BJ (cell line): Measurements from ENCODE around the gene GFER. TPM values are rescaled to one million over a fixed set of nuclear protein-coding genes. Genes with fewer than 3 reads are reported as not detected.

Source experiments
- CTCF ChIA-PET: fragments of 350-600 bp; formaldehyde crosslinking; extraction: SDS; loops from one replicate; lab custom pipeline; 2021; ENCODE audit warnings: antibody characterized with exemption, inconsistent platforms; lab: Yijun Ruan, JAX
- POLR2A ChIA-PET: fragments of 300-600 bp; sonication (Branson Sonifier 250); formaldehyde crosslinking; extraction: SDS; loops from one replicate; lab custom pipeline; 2021; ENCODE audit warnings: antibody characterized with exemption; lab: Charles Lee
- DNase-seq: peaks from one replicate; pipeline ENCODE4 v3.0.0-alpha.2; 2011; ENCODE audit warnings: low read depth
- H3K27me3 ChIP-seq: 2 replicates; pipeline ENCODE4 v1.6.0; 2011; ENCODE audit warnings: low read length; ENCODE audit not compliant: control insufficient read depth, insufficient read depth
- H3K36me3 ChIP-seq: 2 replicates; pipeline ENCODE4 v1.5.1; 2011; ENCODE audit warnings: low read length; ENCODE audit not compliant: control insufficient read depth, insufficient read depth
- H3K4me3 ChIP-seq: 2 replicates; pipeline ENCODE4 v1.5.1; 2011; ENCODE audit warnings: low read depth, mild to moderate bottlenecking, control low read depth, low read length
- polyA plus RNA-seq: library from polyadenylated mRNA; depleted of rRNA; stranded (reverse); fragments of >200 nt; gene quantifications from 2 replicates; pipeline ENCODE4 v1.2.3, GENCODE V29; 2011
- TF ChIP-seq, protein P1 (sequence below): IDR thresholded peaks from 2 replicates; pipeline ENCODE4 v1.5.1; 2011; ENCODE audit warnings: low read depth, mild to moderate bottlenecking, control low read depth, inconsistent platforms, low read length, moderate library complexity; ENCODE audit not compliant: insufficient read depth

GFER gene
- polyA plus RNA-seq, 1 experiment = 19.8 TPM

DNA sequence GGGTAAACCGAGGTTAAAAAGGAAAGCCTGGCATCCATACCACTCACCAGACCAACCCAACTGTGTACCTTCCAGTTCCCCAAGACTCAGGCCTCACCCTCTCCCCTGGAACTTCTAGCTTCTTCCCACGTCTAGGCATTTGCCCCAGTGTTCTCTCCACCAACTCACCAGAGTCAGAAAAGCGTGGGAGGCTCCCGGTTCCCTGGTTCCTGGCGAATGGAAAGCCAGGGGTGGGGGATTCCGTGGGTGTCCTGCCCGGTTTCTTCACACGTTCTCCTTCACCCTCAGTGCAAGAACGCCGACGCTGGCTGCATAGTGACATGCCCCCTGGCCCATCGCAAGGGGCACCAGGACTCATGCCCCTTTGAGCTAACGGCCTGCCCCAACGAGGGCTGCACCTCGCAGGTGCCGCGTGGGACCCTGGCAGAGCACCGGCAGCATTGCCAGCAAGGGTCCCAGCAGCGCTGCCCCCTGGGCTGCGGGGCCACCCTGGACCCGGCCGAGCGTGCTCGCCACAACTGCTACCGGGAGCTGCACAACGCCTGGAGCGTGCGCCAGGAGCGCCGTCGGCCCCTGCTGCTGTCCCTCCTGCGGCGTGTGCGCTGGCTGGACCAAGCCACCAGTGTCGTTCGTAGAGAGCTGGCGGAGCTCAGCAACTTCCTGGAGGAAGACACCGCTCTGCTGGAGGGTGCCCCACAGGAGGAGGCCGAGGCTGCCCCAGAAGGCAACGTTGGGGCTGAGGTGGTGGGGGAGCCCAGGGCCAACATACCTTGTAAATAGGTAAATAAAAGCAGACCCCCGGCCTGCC, 15.6 kb upstream of the GFER start:
- CTCF ChIA-PET = no interaction called here
- no peak for DNase-seq

DNA sequence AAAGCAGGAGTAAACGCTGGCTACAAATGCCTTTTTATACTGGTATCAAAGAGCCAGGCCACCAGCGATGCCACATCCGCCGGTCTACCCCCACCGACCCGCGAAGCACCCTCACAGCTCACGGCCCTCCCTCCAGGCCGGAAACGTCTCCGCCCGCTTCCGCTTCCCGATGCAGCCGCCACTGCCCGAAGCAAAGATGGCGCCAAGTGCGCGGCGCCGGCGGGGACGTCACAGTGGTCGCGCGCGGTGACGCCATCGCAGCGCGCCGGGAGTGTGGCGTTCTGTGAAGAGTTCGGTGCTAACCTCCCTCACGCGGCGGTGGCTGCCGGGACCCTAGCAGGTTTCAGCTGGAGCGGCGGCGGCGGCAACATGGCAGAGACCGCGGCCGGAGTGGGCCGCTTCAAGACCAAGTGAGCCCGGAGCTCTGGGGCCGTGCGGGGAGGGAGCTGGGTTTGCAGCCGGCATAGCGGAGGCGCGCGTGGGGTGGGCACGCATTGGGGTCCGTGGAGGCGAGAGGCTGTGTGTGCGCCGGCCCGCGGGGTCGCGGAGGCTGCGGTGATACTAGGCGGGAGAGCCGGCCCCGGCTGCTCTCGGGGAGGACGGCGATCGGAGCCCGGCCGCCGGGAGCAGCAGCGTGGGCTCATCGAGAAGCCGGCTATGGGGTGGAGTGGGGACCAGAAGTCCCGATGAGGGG, 12.1 kb upstream of the GFER start, which contains the start of gene TBL3:
TSS of gene TBL3 (plus strand) at position 258 of the 694 bp plus-strand sequence. CDS start at position 370, 112 bp downstream.
- ChIA-PET POLR2A (interaction anchor here (1.0 kb wide), 1 partner anchor 184 kb away, joined by 7 read pairs; the partner anchor contains the start of gene TRAF7), CTCF (interaction anchor here (0.7 to 1.6 kb wide), 2 partner anchors 10 to 25 kb away, joined by 3 to 4 read pairs; no protein-coding TSS in a partner anchor)
- Histone ChIP-seq H3K27me3 (no peaks in the 10 kb centered on the region), H3K36me3 (peaks cover 20% of the 10 kb centered on the region), H3K4me3 (peak within 1 kb of the TSS; percentile 99)
- TF ChIP-seq, protein P1, sequence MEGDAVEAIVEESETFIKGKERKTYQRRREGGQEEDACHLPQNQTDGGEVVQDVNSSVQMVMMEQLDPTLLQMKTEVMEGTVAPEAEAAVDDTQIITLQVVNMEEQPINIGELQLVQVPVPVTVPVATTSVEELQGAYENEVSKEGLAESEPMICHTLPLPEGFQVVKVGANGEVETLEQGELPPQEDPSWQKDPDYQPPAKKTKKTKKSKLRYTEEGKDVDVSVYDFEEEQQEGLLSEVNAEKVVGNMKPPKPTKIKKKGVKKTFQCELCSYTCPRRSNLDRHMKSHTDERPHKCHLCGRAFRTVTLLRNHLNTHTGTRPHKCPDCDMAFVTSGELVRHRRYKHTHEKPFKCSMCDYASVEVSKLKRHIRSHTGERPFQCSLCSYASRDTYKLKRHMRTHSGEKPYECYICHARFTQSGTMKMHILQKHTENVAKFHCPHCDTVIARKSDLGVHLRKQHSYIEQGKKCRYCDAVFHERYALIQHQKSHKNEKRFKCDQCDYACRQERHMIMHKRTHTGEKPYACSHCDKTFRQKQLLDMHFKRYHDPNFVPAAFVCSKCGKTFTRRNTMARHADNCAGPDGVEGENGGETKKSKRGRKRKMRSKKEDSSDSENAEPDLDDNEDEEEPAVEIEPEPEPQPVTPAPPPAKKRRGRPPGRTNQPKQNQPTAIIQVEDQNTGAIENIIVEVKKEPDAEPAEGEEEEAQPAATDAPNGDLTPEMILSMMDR = no peak
- DNase-seq = peak; percentile 39

More for the DNA sequence above, 15.6 kb upstream of the GFER start:
- H3K4me3 ChIP-seq = no peak overlapping the region
- peaks cover 2% of the 10 kb centered on the region for H3K36me3 ChIP-seq
- no peaks in the 10 kb centered on the region for H3K27me3 ChIP-seq
- POLR2A ChIA-PET = no interaction called here
- TF ChIP-seq, protein P1 = no peak

DNA sequence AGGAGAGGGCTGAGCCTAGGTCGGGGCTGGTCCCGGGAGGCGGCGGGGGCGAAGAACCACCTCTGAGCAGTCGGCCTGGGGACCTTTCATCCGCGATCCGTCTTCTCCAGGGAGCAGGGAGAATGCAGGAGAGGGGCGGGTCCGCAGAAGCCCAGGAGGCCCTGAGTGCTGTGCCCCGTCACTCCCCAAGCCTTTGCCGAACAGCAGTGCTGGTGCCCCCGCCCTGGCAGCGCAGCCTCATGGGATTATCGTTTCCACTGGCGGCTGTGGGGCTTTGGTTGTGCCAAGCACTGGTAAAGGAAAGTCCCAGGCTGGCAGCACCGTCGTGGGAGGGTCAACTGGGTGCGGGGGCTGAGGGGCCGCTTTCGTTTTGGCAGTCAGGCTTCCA, 11.5 kb upstream of the GFER start:
- no peak for DNase-seq
- TF ChIP-seq, protein P1 = no peak
- ChIA-PET POLR2A (no interaction called here), CTCF (interaction anchor here (1.6 kb wide), 1 partner anchor 10 kb away, joined by 4 read pairs; no protein-coding TSS in a partner anchor)
- Histone ChIP-seq H3K36me3 (peaks cover 23% of the 10 kb centered on the region), H3K27me3 (no peaks in the 10 kb centered on the region), H3K4me3 (peak overlapping the region; percentile 99)

DNA sequence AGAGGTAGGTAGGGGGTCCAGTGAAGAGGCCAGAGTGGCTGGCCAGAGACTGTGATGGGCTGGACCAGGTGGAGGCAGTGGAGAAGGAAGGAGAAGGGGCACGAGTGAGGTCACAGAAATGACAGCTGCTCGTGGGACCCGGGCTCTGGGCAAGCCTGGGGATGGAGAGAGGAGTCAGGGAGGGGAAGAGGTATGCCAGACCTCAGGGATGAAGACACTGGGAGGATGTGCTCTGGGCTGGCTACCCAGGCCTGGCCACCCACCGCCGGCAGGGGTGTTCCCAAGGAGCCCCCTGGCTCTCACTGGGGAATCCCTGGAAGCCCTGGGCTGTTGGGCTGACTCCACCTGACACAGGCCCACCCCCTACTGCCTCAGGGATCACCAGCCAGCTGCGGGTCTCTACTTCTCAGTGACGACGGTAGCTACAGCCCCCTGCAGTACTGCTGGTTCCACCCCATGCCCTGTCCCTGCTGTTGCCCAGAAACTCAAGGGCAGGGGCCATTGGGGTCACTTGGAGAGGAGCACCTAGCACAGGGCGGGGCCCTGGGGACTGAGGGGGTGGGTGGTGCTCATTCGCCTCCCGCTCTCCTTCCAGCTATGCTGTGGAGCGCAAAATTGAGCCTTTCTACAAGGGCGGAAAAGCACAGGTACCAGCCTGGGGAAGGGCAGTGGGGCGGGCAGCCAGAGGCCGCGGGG, 10.4 kb upstream of the GFER start:
- H3K4me3 ChIP-seq = no peak overlapping the region
- CTCF ChIA-PET = no interaction called here
- no peak for DNase-seq
- peaks cover 32% of the 10 kb centered on the region for H3K36me3 ChIP-seq
- POLR2A ChIA-PET = no interaction called here
- TF ChIP-seq, protein P1 = no peak
- no peaks in the 10 kb centered on the region for H3K27me3 ChIP-seq
